ENCODE data around the gene IFIT1B. TPM values are rescaled to one million over a fixed set of nuclear protein-coding genes. Genes with fewer than 3 reads are reported as not detected.
"Not testable (repeated sequence)": the region's sequence is repeated elsewhere in the genome, so short reads cannot be mapped to it uniquely, and the experiment has no call there.

Gene IFIT1B
- total RNA-seq, 1 donor from 2014 or later, result 6.3 TPM

GRCh38 chr10:89404104-89405047 lies 26.5 kb downstream of the IFIT1B start:
- intact Hi-C loops (cut with DNase I), result no loop called here

GRCh38 chr10:89406178-89406577 lies 28.3 kb downstream of the IFIT1B start:
- DNase-seq (ENCODE audit: low spot score); intact Hi-C loops (cut with DNase I); ATAC-seq: not testable (repeated sequence)

More at GRCh38 chr10:89404104-89405047, 26.5 kb downstream of the IFIT1B start:
- ATAC-seq (no peak), DNase-seq (ENCODE audit: low spot score) (no peak)

- intact Hi-C loops (cut with DNase I); DNase-seq (ENCODE audit: low spot score); ATAC-seq: not testable (repeated sequence)
Measured at GRCh38 chr10:89407792-89408191, 29.9 kb downstream of the IFIT1B start.

- ATAC-seq; DNase-seq (ENCODE audit: low spot score); intact Hi-C loops (cut with DNase I): not testable (repeated sequence)
Measured at GRCh38 chr10:89409282-89409681, 31.4 kb downstream of the IFIT1B start.

- DNase-seq (ENCODE audit: low spot score); ATAC-seq; intact Hi-C loops (cut with DNase I): not testable (repeated sequence)
Measured at GRCh38 chr10:89410551-89410950, 32.7 kb downstream of the IFIT1B start.

GRCh38 chr10:89411135-89411534 lies 33.3 kb downstream of the IFIT1B start:
- intact Hi-C loops (cut with DNase I); ATAC-seq: not testable (repeated sequence)

GRCh38 chr10:89412276-89412675 lies 34.4 kb downstream of the IFIT1B start:
- DNase-seq (ENCODE audit: low spot score); intact Hi-C loops (cut with DNase I); ATAC-seq: not testable (repeated sequence)

More at GRCh38 chr10:89411135-89411534, 33.3 kb downstream of the IFIT1B start:
- DNase-seq (ENCODE audit: low spot score), result not testable (repeated sequence)

GRCh38 chr10:89413398-89413912 lies 35.6 kb downstream of the IFIT1B start:
- intact Hi-C loops (cut with DNase I), result no loop called here
- DNase-seq (ENCODE audit: low spot score), result no peak

GRCh38 chr10:89414146-89414878 lies 36.5 kb downstream of the IFIT1B start, which contains the start of gene IFIT5:
IFIT5 (plus strand) TSS chr10:89414568; CDS start chr10:89414799, 231 bp downstream.
- intact Hi-C loops (cut with DNase I), result no loop called here
- DNase-seq (ENCODE audit: low spot score), result peak; percentile 84
- ATAC-seq, result peak; percentile 93

More at GRCh38 chr10:89413398-89413912, 35.6 kb downstream of the IFIT1B start:
- ATAC-seq, result no peak

- peak; percentile 79 for ATAC-seq
- peak; percentile 69 for DNase-seq (ENCODE audit: low spot score)
- intact Hi-C loops (cut with DNase I), result no loop called here
Measured at GRCh38 chr10:89414879-89415821, 37.3 kb downstream of the IFIT1B start.

GRCh38 chr10:89416465-89416864 lies 38.6 kb downstream of the IFIT1B start:
- intact Hi-C loops (cut with DNase I), result no loop called here
- ATAC-seq (no peak), DNase-seq (ENCODE audit: low spot score) (no peak)

- no peak for DNase-seq (ENCODE audit: low spot score)
- ATAC-seq, result no peak
- intact Hi-C loops (cut with DNase I), result no loop called here
Measured at GRCh38 chr10:89419548-89419947, 41.7 kb downstream of the IFIT1B start.

GRCh38 chr10:89421018-89421476 lies 43.2 kb downstream of the IFIT1B start:
- ATAC-seq (no peak), DNase-seq (ENCODE audit: low spot score) (no peak)
- intact Hi-C loops (cut with DNase I), result loop anchor here (10.0 kb wide), 1 partner anchor 144 kb away; no protein-coding TSS in a partner anchor

GRCh38 chr10:89425000-89425399 lies 47.1 kb downstream of the IFIT1B start:
- intact Hi-C loops (cut with DNase I), result loop anchor here (10.0 kb wide), 1 partner anchor 140 kb away; no protein-coding TSS in a partner anchor
- no peak for DNase-seq (ENCODE audit: low spot score)
- no peak for ATAC-seq

GRCh38 chr10:89426230-89426868 lies 48.5 kb downstream of the IFIT1B start:
- ATAC-seq (peak; percentile 84), DNase-seq (ENCODE audit: low spot score) (no peak)
- intact Hi-C loops (cut with DNase I), result loop anchor here (10.0 kb wide), 1 partner anchor 138 kb away; no protein-coding TSS in a partner anchor

- intact Hi-C loops (cut with DNase I), result loop anchor here (10.0 kb wide), 1 partner anchor 137 kb away; no protein-coding TSS in a partner anchor
- no peak for DNase-seq (ENCODE audit: low spot score)
- no peak for ATAC-seq
Measured at GRCh38 chr10:89427629-89428028, 49.8 kb downstream of the IFIT1B start.

GRCh38 chr10:89428877-89429276 lies 51.0 kb downstream of the IFIT1B start:
- no peak for ATAC-seq
- intact Hi-C loops (cut with DNase I), result loop anchor here (10.0 kb wide), 1 partner anchor 136 kb away; no protein-coding TSS in a partner anchor
- no peak for DNase-seq (ENCODE audit: low spot score)

Measured in sciatic nerve (tissue), 2 donors.